ENCODE data around the gene FGF12.
A peak's percentile ranks its signal among the peaks of the same experiment; 100 is the strongest.
"Not testable (repeated sequence)": the region's sequence is repeated elsewhere in the genome, so short reads cannot be mapped to it uniquely, and the experiment has no call there.

Gene FGF12

GRCh38 chr3:192577271-192577670 lies 150.1 kb downstream of the FGF12 start:
- no peak for DNase-seq

GRCh38 chr3:192576704-192577103 lies 150.6 kb downstream of the FGF12 start:
- not testable (repeated sequence) for DNase-seq

- DNase-seq: no peak
Observed at GRCh38 chr3:192575879-192576506, 151.3 kb downstream of the FGF12 start.

GRCh38 chr3:192573240-192573639 lies 154.1 kb downstream of the FGF12 start:
- DNase-seq: no peak

- DNase-seq: no peak
Observed at GRCh38 chr3:192570821-192571791, 156.2 kb downstream of the FGF12 start.

GRCh38 chr3:192570315-192570714 lies 157.0 kb downstream of the FGF12 start:
- no peak for DNase-seq

GRCh38 chr3:192566706-192567290 lies 160.5 kb downstream of the FGF12 start:
- peak; percentile 36 for DNase-seq

- no peak for DNase-seq
Observed at GRCh38 chr3:192564611-192565010, 162.7 kb downstream of the FGF12 start.

GRCh38 chr3:192563417-192563816 lies 163.9 kb downstream of the FGF12 start:
- no peak for DNase-seq

GRCh38 chr3:192553707-192554106 lies 173.6 kb downstream of the FGF12 start:
- DNase-seq: no peak

GRCh38 chr3:192550356-192550755 lies 177.0 kb downstream of the FGF12 start:
- no peak for DNase-seq

- DNase-seq: no peak
Observed at GRCh38 chr3:192545333-192545732, 182.0 kb downstream of the FGF12 start.

GRCh38 chr3:192543163-192543562 lies 184.2 kb downstream of the FGF12 start:
- DNase-seq: no peak

GRCh38 chr3:192516820-192517219 lies 210.5 kb downstream of the FGF12 start:
- DNase-seq: no peak

- no peak for DNase-seq
Observed at GRCh38 chr3:192515664-192516045, 211.7 kb downstream of the FGF12 start.

GRCh38 chr3:192514754-192515663 lies 212.3 kb downstream of the FGF12 start:
- no peak for DNase-seq

GRCh38 chr3:192514081-192514753 lies 213.1 kb downstream of the FGF12 start:
- DNase-seq: no peak

GRCh38 chr3:192505731-192506130 lies 221.6 kb downstream of the FGF12 start:
- no peak for DNase-seq

GRCh38 chr3:192501401-192501800 lies 225.9 kb downstream of the FGF12 start:
- no peak for DNase-seq

- DNase-seq: no peak
Observed at GRCh38 chr3:192496905-192497587, 230.3 kb downstream of the FGF12 start.

- DNase-seq: no peak
Observed at GRCh38 chr3:192494174-192494573, 233.2 kb downstream of the FGF12 start.

- no peak for DNase-seq
Observed at GRCh38 chr3:192490720-192491119, 236.6 kb downstream of the FGF12 start.

All from KG1 (cell line).